ENCODE results near the gene CCR1. TPM values are rescaled to one million over a fixed set of nuclear protein-coding genes. Genes with fewer than 3 reads are reported as not detected.
"Not testable (repeated sequence)": the region's sequence is repeated elsewhere in the genome, so short reads cannot be mapped to it uniquely, and the experiment has no call there.

Gene CCR1
- total RNA-seq, 4 donors from 2014 or later, result 4.0 to 25.2 (median 8.6) TPM

DNA sequence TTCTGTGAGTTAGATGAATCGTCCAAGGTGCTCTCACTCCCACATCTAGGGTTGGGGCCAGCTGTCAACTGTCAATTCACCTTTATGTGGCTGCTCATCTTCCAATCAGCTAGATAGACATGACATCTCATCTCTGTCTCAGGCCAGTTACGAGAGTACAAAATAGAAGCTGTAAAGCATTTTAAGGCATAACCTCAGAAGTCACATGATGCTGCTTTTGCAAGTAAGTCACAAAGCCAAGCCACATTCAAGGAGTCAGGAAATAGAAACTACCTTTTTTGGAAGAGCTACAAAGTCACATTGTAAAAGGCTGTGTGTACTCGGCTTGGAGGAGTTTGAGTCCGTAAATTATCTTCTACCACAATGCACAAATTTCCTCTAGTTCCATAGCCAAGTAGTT is 5.1 kb upstream of the CCR1 start:
- Histone ChIP-seq H3K27ac (no peak overlapping the region), H3K4me3 (no peak overlapping the region), H3K27me3 (no peaks in the 10 kb centered on the region), H3K9me3 (no peaks in the 10 kb centered on the region), H3K36me3 (no peaks in the 10 kb centered on the region), H3K4me1 (peaks cover 0 to 14% (median 3%) of the 10 kb centered on the region in 4 donors)
- TF ChIP-seq, protein P1, sequence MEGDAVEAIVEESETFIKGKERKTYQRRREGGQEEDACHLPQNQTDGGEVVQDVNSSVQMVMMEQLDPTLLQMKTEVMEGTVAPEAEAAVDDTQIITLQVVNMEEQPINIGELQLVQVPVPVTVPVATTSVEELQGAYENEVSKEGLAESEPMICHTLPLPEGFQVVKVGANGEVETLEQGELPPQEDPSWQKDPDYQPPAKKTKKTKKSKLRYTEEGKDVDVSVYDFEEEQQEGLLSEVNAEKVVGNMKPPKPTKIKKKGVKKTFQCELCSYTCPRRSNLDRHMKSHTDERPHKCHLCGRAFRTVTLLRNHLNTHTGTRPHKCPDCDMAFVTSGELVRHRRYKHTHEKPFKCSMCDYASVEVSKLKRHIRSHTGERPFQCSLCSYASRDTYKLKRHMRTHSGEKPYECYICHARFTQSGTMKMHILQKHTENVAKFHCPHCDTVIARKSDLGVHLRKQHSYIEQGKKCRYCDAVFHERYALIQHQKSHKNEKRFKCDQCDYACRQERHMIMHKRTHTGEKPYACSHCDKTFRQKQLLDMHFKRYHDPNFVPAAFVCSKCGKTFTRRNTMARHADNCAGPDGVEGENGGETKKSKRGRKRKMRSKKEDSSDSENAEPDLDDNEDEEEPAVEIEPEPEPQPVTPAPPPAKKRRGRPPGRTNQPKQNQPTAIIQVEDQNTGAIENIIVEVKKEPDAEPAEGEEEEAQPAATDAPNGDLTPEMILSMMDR (IDR thresholded peaks at IDR 0.05), result no peak
- peak in 1 of 2 donors; percentile 14 for TF ChIP-seq EP300 (IDR thresholded peaks at IDR 0.05)
- no peak for DNase-seq (ENCODE audit: low spot score in 2 of 2)
- 62 to 69% methylated on average over 4 of the region's 4 CpGs for WGBS, 2 donors

DNA sequence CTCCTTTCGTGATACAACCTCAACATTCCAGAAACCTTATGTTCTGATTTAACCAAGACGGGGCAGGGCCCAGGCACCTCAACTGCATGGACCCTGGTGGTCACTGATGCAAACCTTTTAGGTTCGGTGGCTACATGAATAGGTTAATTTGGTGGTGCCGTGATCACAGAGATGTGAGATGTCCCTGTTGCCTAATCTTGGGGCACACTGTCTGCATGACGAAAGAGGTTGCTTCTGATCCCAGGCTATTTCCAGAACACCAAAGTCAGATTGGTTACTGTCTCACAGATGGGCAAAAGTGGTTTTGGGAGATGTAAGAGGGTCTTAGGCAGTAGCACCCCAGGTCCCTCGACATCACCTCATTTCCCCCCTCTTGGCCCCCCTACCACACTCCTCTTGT is 4.0 kb upstream of the CCR1 start:
- H3K27me3 ChIP-seq, result no peaks in the 10 kb centered on the region
- no peak for DNase-seq (ENCODE audit: low spot score in 2 of 2)
- no peak overlapping the region for H3K4me3 ChIP-seq
- no peaks in the 10 kb centered on the region for H3K36me3 ChIP-seq
- no peak overlapping the region for H3K27ac ChIP-seq
- no peaks in the 10 kb centered on the region for H3K9me3 ChIP-seq
- 63 to 78% methylated on average over 6 of the region's 6 CpGs for WGBS, 2 donors
- peaks cover 0 to 18% (median 3%) of the 10 kb centered on the region in 4 donors for H3K4me1 ChIP-seq
- TF ChIP-seq EP300 (IDR thresholded peaks at IDR 0.05), result no peak
- no peak for TF ChIP-seq POLR2A (IDR thresholded peaks at IDR 0.05)
- TF ChIP-seq, protein P1 (IDR thresholded peaks at IDR 0.05), result no peak

DNA sequence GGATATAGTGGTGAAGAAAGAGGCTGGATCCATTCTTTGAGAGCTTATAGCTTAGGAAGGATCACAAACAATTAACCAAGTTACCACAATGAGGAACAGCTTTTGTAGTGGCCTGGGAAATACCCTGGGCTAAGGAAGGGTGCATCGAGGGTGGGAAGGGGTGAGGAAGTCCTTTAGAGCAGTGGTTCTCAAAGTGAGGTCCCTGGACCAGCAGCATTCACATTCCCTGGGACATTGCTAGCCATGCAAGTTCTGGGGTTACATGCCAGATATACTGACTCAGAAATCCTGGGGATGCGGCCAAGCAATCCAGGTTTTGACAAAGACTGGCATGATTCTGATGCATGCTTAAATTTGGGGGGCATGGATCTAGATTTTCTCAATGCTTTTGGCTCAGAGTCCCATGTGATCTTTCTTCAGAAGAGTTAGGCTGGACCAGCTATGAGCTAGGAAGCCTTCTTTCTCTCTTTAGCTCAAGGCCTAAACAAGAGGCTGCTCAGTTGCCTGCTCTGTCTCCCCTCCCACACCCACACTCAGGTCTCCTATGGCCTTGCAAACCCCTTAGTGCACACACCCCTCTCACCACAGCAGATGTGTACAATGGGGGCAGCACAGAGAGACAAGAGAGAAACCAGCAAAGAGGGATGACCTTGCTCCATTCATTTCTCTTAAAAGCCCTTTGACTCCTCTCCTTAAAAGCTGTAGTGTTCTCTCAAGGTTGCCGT is 1.8 kb upstream of the CCR1 start:
- TF ChIP-seq, protein P1 (IDR thresholded peaks at IDR 0.05), result no peak
- TF ChIP-seq POLR2A (IDR thresholded peaks at IDR 0.05) (no peak), EP300 (IDR thresholded peaks at IDR 0.05) (no peak)
- no peak overlapping the region for H3K4me3 ChIP-seq
- peaks cover 0 to 18% (median 3%) of the 10 kb centered on the region in 4 donors for H3K4me1 ChIP-seq
- DNase-seq (ENCODE audit: low spot score in 2 of 2), result no peak
- no peaks in the 10 kb centered on the region for H3K9me3 ChIP-seq
- WGBS, 2 donors, result 87 to 91% methylated on average over 3 of the region's 3 CpGs
- H3K27ac ChIP-seq, result no peak overlapping the region
- H3K36me3 ChIP-seq, result no peaks in the 10 kb centered on the region
- no peaks in the 10 kb centered on the region for H3K27me3 ChIP-seq

DNA sequence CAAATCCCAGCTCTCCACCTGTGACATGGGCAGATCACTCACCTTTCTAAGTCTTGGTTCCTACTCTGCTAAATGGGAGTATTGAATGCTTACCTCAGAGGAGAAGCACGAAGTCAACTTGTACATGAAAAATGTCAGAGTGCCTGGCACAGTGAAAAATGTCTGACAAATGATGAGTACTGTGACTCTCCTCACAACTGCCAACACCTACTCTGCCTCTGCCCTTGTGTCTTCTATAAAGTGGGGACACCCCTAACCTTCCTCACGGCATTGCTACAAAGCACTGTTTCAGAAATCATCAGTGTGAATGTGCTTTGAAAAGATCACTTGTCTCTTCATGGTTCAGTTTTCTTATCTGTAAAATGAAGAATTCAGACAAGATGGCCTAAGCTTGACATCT is 940 bp upstream of the CCR1 start:
- Histone ChIP-seq H3K4me1 (peaks cover 0 to 18% (median 3%) of the 10 kb centered on the region in 4 donors), H3K4me3 (no peak overlapping the region), H3K27ac (peak overlapping the region in 1 of 4 donors; percentile 21), H3K27me3 (no peaks in the 10 kb centered on the region), H3K9me3 (no peaks in the 10 kb centered on the region), H3K36me3 (no peaks in the 10 kb centered on the region)
- no peak for TF ChIP-seq POLR2A (IDR thresholded peaks at IDR 0.05)
- TF ChIP-seq EP300 (IDR thresholded peaks at IDR 0.05), result no peak
- 32 to 45% methylated on average over 2 of the region's 2 CpGs for WGBS, 2 donors
- DNase-seq (ENCODE audit: low spot score in 2 of 2), result no peak

DNA sequence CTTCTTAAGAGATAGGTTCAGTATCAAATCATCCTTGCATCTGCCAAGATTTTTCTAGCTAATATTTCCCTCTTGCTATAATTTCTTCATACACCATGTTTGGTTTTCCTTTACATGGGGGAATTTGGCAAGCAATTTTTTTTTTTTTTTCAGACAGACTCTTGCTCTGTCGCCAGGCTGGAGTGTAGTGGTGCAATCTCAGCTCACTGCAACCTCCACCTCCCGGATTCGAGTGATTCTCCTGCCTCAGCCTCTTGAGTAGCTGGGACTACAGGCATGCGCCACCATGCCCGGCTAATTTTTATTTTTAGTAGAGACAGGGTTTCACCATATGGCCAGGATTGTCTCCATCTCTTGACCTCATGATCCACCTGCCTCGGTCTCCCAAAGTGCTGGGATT is 599 bp downstream of the CCR1 start:
- peak overlapping the region in 3 of 4 donors; percentile 6 to 41 (median 22) for H3K4me3 ChIP-seq
- not testable (repeated sequence) for H3K9me3 ChIP-seq; H3K27me3 ChIP-seq; DNase-seq (ENCODE audit: low spot score in 2 of 2); H3K36me3 ChIP-seq
- peaks cover 0 to 15% (median 3%) of the 10 kb centered on the region in 4 donors for H3K4me1 ChIP-seq
- WGBS, 2 donors, result 81 to 84% methylated on average over 6 of the region's 6 CpGs
- peak overlapping the region in 3 of 4 donors; percentile 26 to 68 (median 44) for H3K27ac ChIP-seq

DNA sequence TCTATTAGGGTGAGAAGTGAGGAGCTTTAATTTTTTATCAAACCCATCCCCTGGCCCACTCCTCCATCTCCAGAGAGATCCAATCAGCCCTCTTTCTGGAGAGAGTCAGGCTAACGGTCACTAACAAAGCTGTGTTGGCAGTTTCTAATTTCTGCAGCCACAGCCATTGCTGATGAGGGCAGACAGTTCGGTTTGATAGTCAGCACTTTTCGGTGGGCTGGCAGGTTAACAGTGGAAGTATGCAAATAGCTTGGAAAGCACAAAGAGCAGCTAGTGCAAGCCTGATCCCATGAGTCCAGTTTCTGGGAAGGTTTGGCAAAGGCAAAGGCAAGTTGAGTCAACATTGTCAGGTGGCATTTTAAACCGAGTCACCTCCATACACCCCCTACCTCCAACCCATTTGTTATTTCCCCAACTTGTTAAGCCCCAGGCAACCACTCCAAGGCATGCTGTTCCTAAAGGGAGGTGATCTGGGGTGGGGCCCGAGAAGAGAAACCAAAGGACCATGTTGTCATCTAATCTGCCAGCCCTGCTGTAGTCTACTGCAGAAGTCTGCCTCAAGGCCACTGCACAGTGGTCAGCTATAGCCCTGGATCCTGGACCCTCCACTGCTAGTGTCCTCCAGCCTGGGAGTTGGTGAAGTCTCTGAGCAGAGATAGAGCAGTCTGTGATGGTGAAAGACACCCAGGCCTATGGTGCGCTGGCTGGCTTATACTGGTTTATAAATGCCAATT is 1.7 kb downstream of the CCR1 start:
- TF ChIP-seq POLR2A (IDR thresholded peaks at IDR 0.05) (no peak), EP300 (IDR thresholded peaks at IDR 0.05) (peak in 1 of 2 donors; percentile 11)
- H3K9me3 ChIP-seq, result no peaks in the 10 kb centered on the region
- H3K36me3 ChIP-seq, result peaks cover 0 to 8% (median 0%) of the 10 kb centered on the region in 3 donors
- H3K4me3 ChIP-seq, result peak overlapping the region in 2 of 4 donors; percentile 6 to 41
- peaks cover 0 to 15% (median 3%) of the 10 kb centered on the region in 4 donors for H3K4me1 ChIP-seq
- no peak for DNase-seq (ENCODE audit: low spot score in 2 of 2)
- H3K27ac ChIP-seq, result peak overlapping the region in 1 of 4 donors; percentile 14
- H3K27me3 ChIP-seq, result no peaks in the 10 kb centered on the region
- 68 to 74% methylated on average over 6 of the region's 6 CpGs for WGBS, 2 donors
